GM23338 (cell line): ENCODE data around the gene OR2AT4. TPM values are rescaled to one million over a fixed set of nuclear protein-coding genes. Genes with fewer than 3 reads are reported as not detected.
A peak's percentile ranks its signal among the peaks of the same experiment; 100 is the strongest.
"Not testable (repeated sequence)": the region's sequence is repeated elsewhere in the genome, so short reads cannot be mapped to it uniquely, and the experiment has no call there.

Experiments
- ATAC-seq: fragments of 200-7000 bp; cut with Tn5 transposase; 3 replicates; pipeline ENCODE4 v1.9.1; 2020
- DNase-seq: peaks from one replicate; pipeline ENCODE4 v3.0.0-alpha.2; 2015; ENCODE audit warnings: low spot score
- H2AFZ ChIP-seq: fragments of 200-600 bp; sonication (generic); 2 replicates; pipeline ENCODE4 v1.8.0; 2016; ENCODE audit warnings: antibody characterized with exemption, mild to moderate bottlenecking, moderate library complexity
- H3F3A ChIP-seq: fragments of 200-600 bp; sonication (generic); replicated peaks from 2 replicates; pipeline ENCODE4 v1.8.0; 2017; ENCODE audit warnings: antibody characterized with exemption, mixed run types, low read depth
- H3K27ac ChIP-seq: fragments of 200-600 bp; sonication (generic); 2 replicates; pipeline ENCODE4 v1.6.1; 2016; ENCODE audit warnings: low read depth
- H3K27me3 ChIP-seq: fragments of 200-600 bp; sonication (generic); 2 replicates; pipeline ENCODE4 v1.8.0; 2016; ENCODE audit warnings: mild to moderate bottlenecking, mixed run types, moderate library complexity; ENCODE audit not compliant: insufficient read depth
- H3K36me3 ChIP-seq: fragments of 200-600 bp; sonication (generic); 2 replicates; pipeline ENCODE4 v1.8.0; 2016; ENCODE audit warnings: mild to moderate bottlenecking; ENCODE audit not compliant: insufficient read depth
- H3K4me1 ChIP-seq: fragments of 200-600 bp; sonication (generic); 2 replicates; pipeline ENCODE4 v1.8.0; 2016; ENCODE audit warnings: mild to moderate bottlenecking, moderate library complexity; ENCODE audit not compliant: insufficient read depth
- H3K4me2 ChIP-seq: fragments of 200-600 bp; sonication (generic); 2 replicates; pipeline ENCODE4 v1.7.1; 2017; ENCODE audit warnings: mixed run types
- H3K4me3 ChIP-seq: fragments of 200-600 bp; sonication (generic); 2 replicates; pipeline ENCODE4 v1.6.1; 2016; ENCODE audit warnings: mixed run types
- H3K79me2 ChIP-seq: fragments of 200-600 bp; sonication (generic); replicated peaks from 2 replicates; pipeline ENCODE4 v1.8.0; 2017; ENCODE audit warnings: mild to moderate bottlenecking; ENCODE audit not compliant: insufficient read depth
- H3K9me2 ChIP-seq: fragments of 200-600 bp; sonication (generic); 2 replicates; pipeline ENCODE4 v1.8.0; 2017; ENCODE audit not compliant: insufficient read depth
- H4K20me1 ChIP-seq: fragments of 200-600 bp; sonication (generic); replicated peaks from 2 replicates; pipeline ENCODE4 v1.8.0; 2017; ENCODE audit warnings: mild to moderate bottlenecking; ENCODE audit not compliant: insufficient read depth
- H3K27ac Mint-ChIP-seq: 2 replicates; pipeline ENCODE4 v1.8.0; 2020; ENCODE audit warnings: inconsistent platforms, mild to moderate bottlenecking, moderate library complexity, mixed read lengths
- H3K27me3 Mint-ChIP-seq: 3 replicates; pipeline ENCODE4 v1.8.0; 2022; ENCODE audit warnings: low read depth, mild to moderate bottlenecking, moderate library complexity, mixed read lengths, inconsistent platforms; ENCODE audit not compliant: insufficient read depth, poor library complexity
- H3K36me3 Mint-ChIP-seq: 3 replicates; pipeline ENCODE4 v1.8.0; 2021; ENCODE audit warnings: low read depth, mild to moderate bottlenecking, inconsistent platforms, moderate library complexity, mixed read lengths
- H3K4me1 Mint-ChIP-seq: 3 replicates; pipeline ENCODE4 v1.8.0; 2020; ENCODE audit warnings: mild to moderate bottlenecking, inconsistent platforms, mixed read lengths
- H3K4me3 Mint-ChIP-seq: 3 replicates; pipeline ENCODE4 v1.8.0; 2021; ENCODE audit warnings: moderate library complexity, mild to moderate bottlenecking, inconsistent platforms, mixed read lengths
- H3K9me3 Mint-ChIP-seq: 3 replicates; pipeline ENCODE4 v1.8.0; 2020; ENCODE audit warnings: moderate library complexity, mild to moderate bottlenecking, inconsistent platforms, mixed read lengths
- CREB1 ChIP-seq: fragments of 250-450 bp; sonication (Bioruptor Pico); IDR thresholded peaks from 2 replicates; pipeline ENCODE4 v1.5.0; 2020; ENCODE audit warnings: low read depth, mild to moderate bottlenecking, moderate library complexity
- CTCF ChIP-seq, 2 experiments: fragments of 200-600 bp in 1 of 2; sonication (generic) in 1 of 2; conservative IDR thresholded peaks; 2 replicates each; pipeline versions ENCODE4 v1.5.1 to v1.6.1; 2016 to 2017; ENCODE audit warnings: antibody characterized with exemption in 2 of 2, low read depth in 2 of 2, mild to moderate bottlenecking in 2 of 2, moderate library complexity in 1 of 2
- ETS1 ChIP-seq: IDR thresholded peaks from 2 replicates; pipeline ENCODE4 v1.6.1; 2016; ENCODE audit warnings: antibody characterized with exemption
- EZH2 ChIP-seq: fragments of 200-600 bp; sonication (generic); IDR thresholded peaks from one replicate; pipeline ENCODE4 v1.8.0; 2017; ENCODE audit warnings: antibody characterized with exemption, mild to moderate bottlenecking, low read depth; ENCODE audit not compliant: unreplicated experiment
- EZH2phosphoT487 ChIP-seq: fragments of 200-600 bp; sonication (generic); IDR thresholded peaks from one replicate; pipeline ENCODE4 v1.8.1; 2018; ENCODE audit warnings: antibody characterized with exemption; ENCODE audit not compliant: unreplicated experiment
- NANOG ChIP-seq: IDR thresholded peaks from 2 replicates; pipeline ENCODE4 v1.6.1; 2016; ENCODE audit warnings: antibody characterized with exemption, borderline replicate concordance
- POLR2AphosphoS5 ChIP-seq: IDR thresholded peaks from 2 replicates; pipeline ENCODE4 v1.6.1; 2016; ENCODE audit warnings: antibody characterized with exemption, low read depth
- REST ChIP-seq: IDR thresholded peaks from one replicate; pipeline ENCODE4 v1.6.1; 2018; ENCODE audit warnings: antibody characterized with exemption; ENCODE audit not compliant: unreplicated experiment
- ZNF114 ChIP-seq: fragments of 250-450 bp; sonication (Bioruptor Pico); IDR thresholded peaks from 2 replicates; pipeline ENCODE4 v1.5.0; 2020; ENCODE audit warnings: mild to moderate bottlenecking, moderate library complexity
- ZNF331 ChIP-seq: fragments of 250-450 bp; sonication (Bioruptor Pico); IDR thresholded peaks from 2 replicates; pipeline ENCODE4 v1.5.0; 2020; ENCODE audit warnings: low read depth, mild to moderate bottlenecking, moderate library complexity
- polyA plus RNA-seq: library from polyadenylated mRNA; unstranded; fragments of >200 nt; fragmentation: Nextera tagmentation; extraction: Ambion mirVana; gene quantifications from 2 replicates; pipeline ENCODE4 v1.2.1, GENCODE V29; 2016
- total RNA-seq: library from RNA; depleted of rRNA; stranded (reverse); fragments of >200 nt; shearing (Covaris generic); gene quantifications from 2 replicates; pipeline ENCODE4 v1.2.3, GENCODE V29; 2014

OR2AT4 gene
- total and polyA plus RNA-seq, 2 experiments from 2014 or later, result not detected

- ATAC-seq (no peak), DNase-seq (no peak)
- Histone ChIP-seq H3F3A (no peaks in the 10 kb centered on the region), H3K27me3 (no peaks in the 10 kb centered on the region), H4K20me1 (no peaks in the 10 kb centered on the region), H3K36me3 (no peaks in the 10 kb centered on the region), H2AFZ (no peak overlapping the region), H3K9me2 (no peaks in the 10 kb centered on the region), H3K4me2 (no peak overlapping the region), H3K4me3 (no peak overlapping the region), H3K27ac (no peak overlapping the region), H3K4me1 (no peaks in the 10 kb centered on the region), H3K79me2 (no peaks in the 10 kb centered on the region)
- Mint-ChIP-seq H3K4me1 (peaks cover 2% of the 10 kb centered on the region; the same call in 1 of the 3 replicates), H3K36me3 (no peaks in the 10 kb centered on the region), H3K27me3 (no peaks in the 10 kb centered on the region), H3K27ac (no peak overlapping the region), H3K9me3 (no peaks in the 10 kb centered on the region; the same call in 2 of the 3 replicates), H3K4me3 (no peak overlapping the region)
- TF ChIP-seq NANOG, result no peak
- no peak for TF ChIP-seq REST
- TF ChIP-seq EZH2phosphoT487, result no peak
- TF ChIP-seq POLR2AphosphoS5, result no peak
- no peak for TF ChIP-seq ETS1
- no peak for TF ChIP-seq CREB1 (CRISPR knock-in tag)
- no peak for TF ChIP-seq EZH2
- TF ChIP-seq CTCF (conservative IDR thresholded peaks at IDR 0.05; ENCODE audit: low read depth in 2 of 2), result no peak
- no peak for TF ChIP-seq ZNF114 (CRISPR knock-in tag)
- TF ChIP-seq ZNF331 (CRISPR knock-in tag), result no peak
These were observed 10.5 kb upstream of the OR2AT4 start for GRCh38 chr11:75107187-75107586.

- not testable (repeated sequence) for H3K27ac Mint-ChIP-seq, H3K27me3 ChIP-seq, ATAC-seq, H4K20me1 ChIP-seq, H3K4me1 Mint-ChIP-seq, H3K36me3 ChIP-seq, H3K4me3 Mint-ChIP-seq, H3K27me3 Mint-ChIP-seq, H3F3A ChIP-seq, H3K36me3 Mint-ChIP-seq, H3K9me3 Mint-ChIP-seq, DNase-seq, H3K4me1 ChIP-seq, H3K4me3 ChIP-seq, H3K9me2 ChIP-seq, H3K4me2 ChIP-seq, H3K79me2 ChIP-seq, H3K27ac ChIP-seq
- H2AFZ ChIP-seq, result peak overlapping the region; percentile 57; the same call in 1 of the 2 replicates
These were observed 9.4 kb upstream of the OR2AT4 start for GRCh38 chr11:75105967-75106681.
